Islet precursor cell (in vitro differentiated cells): ENCODE measurements around the gene C9orf43.
"Not testable (repeated sequence)": the region's sequence is repeated elsewhere in the genome, so short reads cannot be mapped to it uniquely, and the experiment has no call there.

Source experiments
- DNase-seq: peaks from one replicate; pipeline ENCODE4 v3.0.0-alpha.2; 2018

Gene C9orf43, protein sequence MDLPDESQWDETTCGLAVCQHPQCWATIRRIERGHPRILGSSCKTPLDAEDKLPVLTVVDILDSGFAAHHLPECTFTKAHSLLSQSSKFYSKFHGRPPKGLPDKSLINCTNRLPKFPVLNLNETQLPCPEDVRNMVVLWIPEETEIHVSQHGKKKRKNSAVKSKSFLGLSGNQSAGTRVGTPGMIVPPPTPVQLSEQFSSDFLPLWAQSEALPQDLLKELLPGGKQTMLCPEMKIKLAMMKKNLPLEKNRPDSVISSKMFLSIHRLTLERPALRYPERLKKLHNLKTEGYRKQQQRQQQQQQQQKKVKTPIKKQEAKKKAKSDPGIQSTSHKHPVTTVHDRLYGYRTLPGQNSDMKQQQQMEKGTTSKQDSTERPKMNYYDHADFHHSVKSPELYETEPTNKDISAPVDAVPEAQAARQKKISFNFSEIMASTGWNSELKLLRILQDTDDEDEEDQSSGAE

DNA sequence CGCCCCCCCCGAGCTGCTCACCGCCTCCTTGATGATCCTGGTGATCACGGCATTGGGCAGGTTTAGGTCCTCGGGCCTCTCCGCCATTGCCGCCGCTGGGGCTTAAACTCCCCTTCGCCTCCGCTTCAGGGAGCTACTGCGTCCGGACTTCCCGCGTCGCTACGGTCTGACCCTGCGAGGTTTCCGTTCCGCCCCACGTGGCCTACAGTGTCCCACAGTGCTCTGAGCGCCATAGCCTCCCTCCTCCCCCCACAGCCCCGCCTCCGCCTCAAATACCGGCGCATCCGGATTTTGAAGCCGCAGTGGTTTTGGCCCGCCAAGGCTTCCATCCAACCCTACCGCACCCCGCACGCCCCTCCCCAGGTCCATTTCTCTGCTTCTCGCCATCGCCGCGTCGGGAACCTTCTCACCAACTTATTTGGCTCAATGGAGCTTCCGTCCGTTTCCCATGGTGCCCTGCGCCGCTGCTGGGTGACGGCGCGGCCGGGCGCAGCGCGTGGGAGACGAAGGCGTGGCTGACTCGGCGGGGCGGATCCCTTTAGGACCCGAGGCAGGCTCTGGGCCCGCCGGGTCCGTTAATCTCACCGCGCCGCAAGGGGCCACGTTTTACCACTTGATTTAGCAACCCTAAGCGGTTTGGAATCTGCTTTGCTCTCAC, at the start of gene C9orf43, which contains the start of gene POLE3:
TSS of gene C9orf43 (plus strand) at position 541 of the 658 bp plus-strand sequence. CDS start 2,747 bp downstream, outside the sequence.
TSS of gene POLE3 (minus strand) at position 469 of the 658 bp plus-strand sequence. CDS start at position 87, 382 bp downstream.
- DNase-seq, result peak; percentile 97

DNA sequence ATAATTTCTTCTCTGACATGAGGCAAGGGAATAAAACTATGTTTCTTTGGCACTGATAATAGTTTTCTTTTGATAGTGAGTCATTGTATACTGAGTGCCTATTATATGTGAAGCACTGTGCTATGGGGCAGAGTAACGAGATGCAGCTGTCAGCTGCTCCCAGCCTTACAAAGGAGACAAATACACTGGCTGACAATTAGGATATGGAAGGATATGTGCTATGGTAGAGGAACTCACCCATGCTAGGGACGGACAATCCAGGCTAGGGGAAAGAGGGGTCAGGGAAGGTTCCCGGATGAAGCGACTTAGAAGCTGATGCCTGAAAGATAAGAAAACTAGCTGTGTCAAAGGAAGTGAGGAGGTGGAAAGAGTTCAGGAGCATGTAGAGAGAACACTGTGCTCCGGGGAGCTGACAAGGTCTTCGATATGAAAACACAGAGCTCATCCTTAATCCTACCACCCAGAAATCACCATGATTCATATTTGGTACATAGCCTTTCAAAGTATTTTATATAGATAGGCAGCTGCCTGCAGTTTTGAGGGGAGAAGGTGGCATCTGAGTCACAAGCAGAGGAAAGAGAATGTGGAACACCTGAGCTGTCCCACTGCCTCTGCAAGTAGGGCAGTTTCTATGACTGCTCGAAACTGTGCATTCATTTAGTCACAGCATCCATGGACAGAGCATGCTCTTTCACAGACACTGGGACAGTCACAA, 49.1 kb upstream of the C9orf43 start:
- DNase-seq, result no peak

DNA sequence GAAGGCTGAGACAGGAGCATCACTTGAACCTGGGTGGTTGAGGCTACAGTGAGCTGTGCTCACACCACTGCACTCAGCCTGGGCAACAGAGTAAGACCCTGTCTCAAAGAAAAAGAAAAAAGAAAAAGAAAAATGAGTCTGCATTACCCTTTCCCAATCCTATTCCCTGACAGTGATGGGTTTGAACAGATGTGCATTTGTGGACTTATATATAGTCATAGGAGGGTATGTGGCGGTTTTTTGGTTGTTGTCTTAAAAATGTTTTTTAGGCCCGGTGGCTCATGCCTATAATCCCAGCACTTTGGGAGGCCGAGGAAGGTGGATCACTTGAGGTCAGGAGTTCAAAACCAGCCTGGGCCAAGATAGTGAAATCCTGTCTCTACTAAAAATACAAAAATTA, 47.2 kb upstream of the C9orf43 start:
- no peak for DNase-seq

DNA sequence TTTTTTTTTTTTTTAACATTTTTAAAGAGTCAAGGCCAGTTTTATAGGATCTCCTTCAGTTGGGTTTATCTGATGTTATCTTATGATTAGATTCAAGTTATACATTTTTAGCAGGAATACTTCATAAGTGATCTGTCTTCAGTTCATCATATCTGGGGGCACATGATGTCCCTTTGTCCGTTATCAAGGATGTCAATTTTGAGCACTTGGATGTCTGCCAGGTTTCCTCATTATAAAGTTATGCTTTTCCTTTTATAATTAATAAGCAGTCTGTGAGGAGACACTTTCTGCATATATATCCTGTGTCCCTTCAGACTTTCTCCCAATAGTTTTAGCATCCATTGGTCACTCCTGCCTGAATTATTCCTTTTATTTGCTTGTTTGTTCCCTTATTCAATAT, 45.6 kb upstream of the C9orf43 start:
- DNase-seq, result no peak

DNA sequence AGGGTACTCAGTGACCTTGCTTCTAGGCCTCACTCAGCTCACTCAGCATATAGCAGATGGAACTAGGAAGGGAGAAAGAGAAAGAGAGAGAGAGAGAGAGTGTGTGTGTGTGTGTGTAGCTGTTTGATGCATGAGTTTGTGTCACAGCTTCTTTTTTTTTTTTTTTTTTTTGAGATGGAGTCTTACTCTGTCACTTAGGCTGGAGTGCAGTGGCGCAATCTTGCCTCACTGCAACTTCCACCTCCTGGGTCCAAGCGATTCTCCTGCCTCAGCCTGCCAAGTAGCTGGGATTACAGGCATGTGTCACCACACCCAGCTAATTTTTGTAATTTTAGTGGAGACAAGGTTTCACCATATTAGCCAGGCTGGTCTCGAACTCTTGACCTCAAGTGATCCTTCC, 44.9 kb upstream of the C9orf43 start:
- not testable (repeated sequence) for DNase-seq

DNA sequence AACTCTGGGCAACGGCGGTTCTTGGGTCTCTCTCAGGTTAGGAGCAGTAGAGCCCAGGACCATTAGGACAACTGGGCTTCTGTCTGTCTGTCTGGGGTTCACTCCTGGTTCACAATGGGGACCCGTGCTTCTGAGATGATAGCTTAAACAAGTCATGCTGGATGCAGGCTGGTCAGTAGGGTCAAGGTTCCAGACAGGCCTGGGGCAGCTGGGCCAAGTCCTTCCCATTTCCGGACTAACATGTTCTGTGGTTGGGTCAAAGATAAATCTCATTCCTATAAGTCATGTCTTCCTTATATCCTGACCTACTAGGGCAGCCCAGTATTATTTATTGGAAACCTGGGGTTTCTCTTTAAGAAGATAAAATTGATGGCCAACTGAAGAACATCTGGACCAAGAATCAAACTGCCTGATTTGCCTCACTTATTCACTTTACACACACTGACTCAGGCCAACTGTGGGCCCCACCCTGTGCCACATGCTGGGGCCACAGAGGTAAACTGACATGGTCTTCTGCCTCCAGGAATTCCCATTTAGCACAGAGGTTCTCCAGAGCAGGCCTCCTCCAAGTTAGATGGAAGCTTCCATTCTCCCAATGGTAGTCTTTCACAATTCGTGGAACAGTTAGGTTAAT, 42.1 kb upstream of the C9orf43 start:
- DNase-seq, result no peak

GRCh38 chr9:113368982-113369854, 41.3 kb upstream of the C9orf43 start:
- DNase-seq, result no peak

GRCh38 chr9:113369855-113370140, 40.7 kb upstream of the C9orf43 start:
- DNase-seq, result no peak

GRCh38 chr9:113370806-113371325, 39.7 kb upstream of the C9orf43 start:
- no peak for DNase-seq

DNA sequence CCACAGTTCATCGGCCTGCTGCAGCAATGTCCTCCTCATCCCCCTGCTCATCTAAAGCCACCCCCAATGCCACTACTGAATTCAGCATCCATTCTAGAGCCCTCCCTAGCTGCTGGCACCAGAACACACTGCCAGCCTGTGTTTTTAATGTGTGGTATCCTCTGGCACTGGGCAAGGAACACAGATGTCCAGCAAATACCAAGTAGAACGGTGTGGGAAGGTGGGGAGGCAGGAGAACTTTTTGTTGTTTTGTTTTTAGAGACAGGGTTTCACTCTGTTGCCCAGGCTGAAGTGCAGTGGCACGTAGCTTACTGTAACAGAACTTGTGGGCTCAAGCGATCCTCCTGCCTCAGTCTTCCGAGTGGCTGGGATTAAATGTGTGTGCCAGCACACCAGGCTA, 38.5 kb upstream of the C9orf43 start:
- no peak for DNase-seq

GRCh38 chr9:113373256-113373655, 37.3 kb upstream of the C9orf43 start:
- DNase-seq, result no peak

DNA sequence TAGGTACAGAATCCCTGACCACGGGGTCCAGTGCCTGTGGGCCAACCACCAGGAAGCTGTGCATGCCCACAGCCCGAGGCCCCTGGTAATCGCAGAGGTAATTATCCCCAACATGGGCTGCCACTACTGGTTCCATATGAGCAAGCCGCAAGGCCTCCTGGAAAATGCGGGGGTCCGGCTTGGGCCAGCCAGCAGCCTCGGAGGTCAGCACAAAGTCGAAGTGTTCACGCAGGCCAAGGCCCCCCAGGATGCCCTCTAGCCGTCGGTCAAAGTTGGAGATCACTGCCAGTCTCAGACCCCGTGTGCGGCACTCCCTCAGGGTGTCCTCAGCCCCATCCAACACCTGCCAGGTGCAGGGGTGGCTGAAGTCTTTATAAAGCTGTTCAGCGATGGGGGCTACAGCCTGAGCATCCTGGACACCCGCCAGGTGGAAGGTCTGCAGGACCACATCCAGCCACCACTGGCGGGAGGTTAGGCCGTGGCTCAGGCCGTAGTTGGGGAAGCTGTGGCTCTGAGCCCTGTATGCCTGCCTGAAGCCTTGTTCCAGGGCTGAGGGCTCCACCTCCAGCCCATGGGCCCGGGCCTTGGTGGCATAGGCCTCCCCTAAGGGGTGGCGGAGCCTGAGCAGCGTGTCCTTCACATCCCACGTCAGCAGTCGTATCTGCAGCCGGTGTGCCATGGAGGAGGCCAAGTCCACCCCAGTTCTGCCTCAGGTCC, 36.7 kb upstream of the C9orf43 start:
- no peak for DNase-seq

DNA sequence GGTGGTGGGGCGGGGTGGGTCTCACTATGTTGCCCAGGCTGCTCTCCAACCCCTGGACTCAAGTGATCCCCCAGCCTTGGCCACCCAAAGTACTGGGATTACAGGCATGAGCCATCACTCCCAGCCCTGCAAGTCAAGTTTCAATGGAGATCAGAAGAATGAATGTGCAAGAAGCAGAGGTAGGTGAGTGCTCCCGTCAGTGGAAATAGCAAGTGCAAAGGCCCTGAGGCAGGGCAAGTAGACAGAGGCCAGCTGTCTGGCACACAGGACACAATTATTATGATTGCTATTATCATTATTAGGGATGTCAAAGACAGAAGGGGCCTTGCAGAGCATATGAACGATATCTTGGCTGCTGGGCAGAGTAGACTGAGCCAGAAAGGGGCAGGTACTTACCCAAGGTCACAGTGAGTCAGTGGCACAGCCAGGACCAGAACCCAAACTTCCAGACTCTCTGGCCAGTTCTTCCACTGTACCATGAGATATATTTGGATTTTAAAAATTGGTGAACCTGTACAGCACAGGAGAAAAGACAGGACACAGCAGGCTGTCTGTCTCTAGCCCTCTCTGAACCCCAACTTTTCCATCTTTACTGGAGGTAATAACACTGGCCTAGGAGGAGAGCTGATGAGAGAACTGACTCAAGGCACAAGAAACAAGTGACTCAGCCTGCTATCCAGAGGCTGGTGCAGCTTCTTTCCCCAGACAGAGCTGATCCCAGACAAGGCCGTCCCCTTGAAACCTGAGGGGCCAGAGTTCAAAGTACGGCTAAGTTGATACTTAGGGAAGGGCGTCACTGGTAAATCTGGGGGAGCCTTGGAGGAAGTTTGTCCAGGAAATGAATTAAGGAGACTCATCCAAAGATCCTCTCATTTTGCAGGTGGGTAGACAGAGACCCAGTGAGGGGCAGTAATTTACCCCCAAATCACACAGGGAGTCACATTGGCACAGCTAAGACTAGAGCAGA, 35.2 kb upstream of the C9orf43 start:
- DNase-seq, result no peak

DNA sequence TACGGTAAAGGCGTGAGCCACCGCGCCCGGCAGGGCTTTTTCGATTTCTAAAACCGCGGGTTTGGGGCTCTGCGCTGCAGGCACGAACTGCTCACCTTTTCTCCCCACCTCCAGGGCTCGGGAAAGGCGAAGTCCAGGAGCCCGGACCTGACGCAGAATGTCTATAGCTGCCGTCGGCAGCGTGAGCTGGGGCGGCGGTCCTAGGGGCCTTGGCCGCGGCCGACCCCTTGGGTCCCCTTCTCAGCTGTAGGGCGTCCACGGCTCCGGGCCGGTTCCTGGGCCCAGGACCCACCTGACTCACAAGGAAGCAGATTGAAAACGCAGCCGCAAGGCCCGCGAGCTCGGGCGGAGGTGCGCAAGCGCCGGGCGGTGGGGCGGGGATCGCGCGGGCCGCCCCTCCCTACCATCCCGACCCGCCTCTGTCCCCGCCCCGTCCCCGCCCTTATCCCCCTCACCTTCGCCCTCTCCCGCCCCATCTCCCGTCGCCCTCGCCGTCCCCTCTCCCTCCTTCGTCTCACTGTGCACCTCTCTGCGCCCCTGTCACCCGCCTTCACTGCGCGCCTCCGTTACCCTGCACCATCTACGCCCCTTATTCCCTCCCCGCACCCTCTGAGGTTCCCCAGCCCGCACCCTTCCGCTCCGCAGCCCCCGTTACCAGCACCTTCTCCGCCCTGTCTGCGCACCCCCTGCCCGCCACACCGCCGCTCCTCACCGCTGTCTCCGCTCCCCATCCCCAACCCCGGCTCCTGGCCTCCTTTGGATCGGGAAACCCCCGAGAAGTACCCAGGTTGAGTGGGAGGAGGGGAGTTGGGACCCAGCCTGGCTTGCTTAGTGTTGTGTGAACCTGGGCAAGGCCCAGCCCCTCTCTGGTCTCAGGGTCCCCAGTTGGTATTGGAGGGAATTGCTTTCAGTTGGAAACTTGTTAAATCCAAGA, 33.6 kb upstream of the C9orf43 start, which contains the start of gene HDHD3:
TSS of gene HDHD3 (minus strand) at position 353 of the 934 bp plus-strand sequence. CDS start 2,632 bp downstream, outside the sequence.
- peak; percentile 93 for DNase-seq

- not testable (repeated sequence) for DNase-seq
These were observed 31.3 kb upstream of the C9orf43 start for GRCh38 chr9:113379094-113379828.

DNA sequence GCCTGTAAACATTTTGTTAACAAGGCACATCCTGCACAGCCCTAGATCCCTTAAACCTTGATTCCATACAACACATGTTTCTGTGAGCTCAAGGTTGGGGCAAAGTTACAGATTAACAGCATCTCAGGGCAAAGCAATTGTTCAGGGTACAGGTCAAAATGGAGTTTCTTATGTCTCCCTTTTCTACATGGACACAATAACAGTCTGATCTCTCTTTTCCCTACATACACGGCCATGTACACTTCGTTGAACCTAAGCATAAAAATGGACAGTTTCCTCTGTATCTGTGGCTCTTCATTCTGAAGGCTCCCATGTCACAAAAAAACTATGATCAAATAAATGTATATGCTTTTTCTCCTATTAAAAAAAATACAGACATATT, 30.7 kb upstream of the C9orf43 start:
- DNase-seq, result not testable (repeated sequence)

GRCh38 chr9:113380869-113381378, 29.6 kb upstream of the C9orf43 start:
- DNase-seq, result no peak

GRCh38 chr9:113381441-113381840, 29.1 kb upstream of the C9orf43 start:
- not testable (repeated sequence) for DNase-seq
